Spleen (tissue), 11 donors: ENCODE results near the gene FAAP20. TPM values are rescaled to one million over a fixed set of nuclear protein-coding genes. Genes with fewer than 3 reads are reported as not detected.
"Not testable (repeated sequence)": the region's sequence is repeated elsewhere in the genome, so short reads cannot be mapped to it uniquely, and the experiment has no call there.

ENCODE experiments used
- DNase-seq: peaks from one replicate; pipeline ENCODE4 v3.0.0-alpha.2; 2020
- H3K27ac ChIP-seq, 8 donors: fragments of 200-600 bp; sonication (generic) in 7 of 8; 1 replicate in 4 of 8; 2 replicates in 4 of 8; pipeline versions ENCODE4 v1.5.0 to v1.8.0; 2016 to 2021; ENCODE audit warnings: inconsistent platforms in 4 of 8, mild to moderate bottlenecking in 4 of 8, moderate library complexity in 1 of 8
- H3K27me3 ChIP-seq, 7 donors: fragments of 200-600 bp; sonication (generic) in 6 of 7; replicated peaks in 1 of 7; 1 replicate in 4 of 7; 2 replicates in 3 of 7; pipeline versions ENCODE4 v1.5.0 to v1.8.0; 2016 to 2021; ENCODE audit warnings: inconsistent platforms in 3 of 7, mild to moderate bottlenecking in 1 of 7
- H3K36me3 ChIP-seq, 6 donors: fragments of 200-600 bp; sonication (generic) in 5 of 6; 1 replicate in 4 of 6; 2 replicates in 2 of 6; pipeline versions ENCODE4 v1.5.0 to v1.8.0; 2016 to 2021; ENCODE audit warnings: inconsistent platforms in 2 of 6
- H3K4me1 ChIP-seq, 6 donors: fragments of 200-600 bp; sonication (generic) in 5 of 6; 1 replicate in 3 of 6; 2 replicates in 3 of 6; pipeline versions ENCODE4 v1.5.0 to v1.8.0; 2016 to 2021; ENCODE audit warnings: inconsistent platforms in 3 of 6
- H3K4me3 ChIP-seq, 8 donors: fragments of 200-600 bp; sonication (generic) in 7 of 8; 1 replicate in 4 of 8; 2 replicates in 4 of 8; pipeline versions ENCODE4 v1.5.0 to v1.8.0; 2016 to 2021; ENCODE audit warnings: inconsistent platforms in 4 of 8, mild to moderate bottlenecking in 4 of 8, moderate library complexity in 2 of 8
- H3K9me3 ChIP-seq, 8 donors: fragments of 200-600 bp; sonication (generic) in 7 of 8; 1 replicate in 4 of 8; 2 replicates in 4 of 8; pipeline versions ENCODE4 v1.5.0 to v1.8.0; 2016 to 2021; ENCODE audit warnings: inconsistent platforms in 4 of 8
- POLR2A ChIP-seq, 3 donors: fragments of 450-650 bp; IDR thresholded peaks; one replicate each; pipeline ENCODE4 v1.5.1; 2017; ENCODE audit warnings: antibody characterized with exemption in 3 of 3, mild to moderate bottlenecking in 1 of 3
- POLR2AphosphoS5 ChIP-seq, 3 donors: sonication (generic); formaldehyde crosslinking; IDR thresholded peaks; one replicate each; pipeline ENCODE4 v1.5.1; 2017; ENCODE audit warnings: antibody characterized with exemption in 3 of 3
- WGBS, 5 donors: extraction: QIAGEN DNeasy Blood & Tissue Kit in 3 of 5; methylation state at CpG; one replicate each; pipeline versions ENCODE4 v1.1.5 to v1.1.7; 2013 to 2018; 5-methylcytosine and 5-hydroxymethylcytosine counted together
- intact Hi-C: fragments of 100-400 bp; cut with DNase I; formaldehyde crosslinking; loops from one replicate; pipeline ENCODE4 v1.15.0; 2023; ENCODE audit warnings: low total_unique reads
- polyA plus RNA-seq, 3 donors: library from polyadenylated mRNA; stranded (reverse); fragments of 200-250 nt; gene quantifications; one replicate each; pipeline ENCODE4 v1.2.1, GENCODE V29; 2013
- total RNA-seq, 7 donors: library from RNA; depleted of rRNA in 3 of 7; stranded (reverse); fragments of >200 nt in 3 of 7; fragmentation: NEBNext Ultra II Directional in 4 of 7; extraction: Animal tissue kit (Norgen Biotek cat#: 25700) in 4 of 7; gene quantifications; one replicate each; pipeline versions ENCODE4 v1.1.0 to v1.2.1, GENCODE V29; 2016 to 2021
- TF ChIP-seq, protein P1 (sequence below), 11 experiments: fragments of 200-600 bp in 7 of 11; fragments of 450-650 bp in 4 of 11; sonication (generic) in 4 of 11; IDR thresholded peaks in 8 of 11; conservative IDR thresholded peaks in 3 of 11; 1 replicate in 7 of 11; 2 replicates in 4 of 11; pipeline versions ENCODE4 v1.4.0 to v1.8.0; 2016 to 2021; ENCODE audit warnings: antibody characterized with exemption in 11 of 11, inconsistent platforms in 4 of 11, mild to moderate bottlenecking in 1 of 11
- donor health status: healthy with polysubstance abuse.
- donor health status: DM: no; HTN: no; CAD: no; lungs with moderate emphysema.
- donor health status: DM: no; HTN: no; CAD: no.
- donor health status: Bipolar disorder and iron deficiency.
- donor health status: healthy.
- donor health status: DM: no; HTN: no; CAD: no.
- donor health status: DM: yes; HTN: yes; CAD: no.

Gene FAAP20
- total and polyA plus RNA-seq, 10 donors = 20.6 to 113 (median 52.0) TPM

DNA sequence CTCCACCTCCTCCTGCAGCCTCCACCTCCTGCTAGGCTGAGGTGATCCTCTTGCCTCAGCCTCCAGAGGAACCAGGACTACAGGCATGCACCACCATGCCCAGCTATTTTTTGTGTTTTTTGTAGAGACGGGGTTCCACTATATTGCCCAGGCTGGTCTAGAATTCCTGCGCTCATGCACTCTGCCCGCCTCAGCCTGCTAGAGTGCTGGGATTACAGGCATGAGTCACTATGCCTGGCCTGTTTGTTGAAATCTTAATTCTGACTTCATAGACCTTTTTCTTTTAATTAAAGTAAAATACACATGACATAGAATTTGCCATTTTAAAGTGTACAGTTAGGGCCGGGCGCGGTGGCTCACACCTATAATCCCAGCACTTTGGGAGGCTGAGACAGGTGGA is 42.7 kb downstream of the FAAP20 start:
- Histone ChIP-seq H3K36me3 (peaks cover 0 to 72% (median 22%) of the 10 kb centered on the region in 6 donors), H3K4me1 (peaks cover 0 to 59% (median 16%) of the 10 kb centered on the region in 6 donors), H3K9me3 (no peaks in the 10 kb centered on the region), H3K27ac (peak overlapping the region in 7 of 8 donors; percentile 73 to 94 (median 91)), H3K27me3 (no peaks in the 10 kb centered on the region), H3K4me3 (peak overlapping the region in 1 of 8 donors; percentile 61)
- 78 to 92% (median 85%) methylated on average over 6 of the region's 6 CpGs for WGBS, 5 donors
- intact Hi-C loops = no loop called here
- TF ChIP-seq, protein P1, sequence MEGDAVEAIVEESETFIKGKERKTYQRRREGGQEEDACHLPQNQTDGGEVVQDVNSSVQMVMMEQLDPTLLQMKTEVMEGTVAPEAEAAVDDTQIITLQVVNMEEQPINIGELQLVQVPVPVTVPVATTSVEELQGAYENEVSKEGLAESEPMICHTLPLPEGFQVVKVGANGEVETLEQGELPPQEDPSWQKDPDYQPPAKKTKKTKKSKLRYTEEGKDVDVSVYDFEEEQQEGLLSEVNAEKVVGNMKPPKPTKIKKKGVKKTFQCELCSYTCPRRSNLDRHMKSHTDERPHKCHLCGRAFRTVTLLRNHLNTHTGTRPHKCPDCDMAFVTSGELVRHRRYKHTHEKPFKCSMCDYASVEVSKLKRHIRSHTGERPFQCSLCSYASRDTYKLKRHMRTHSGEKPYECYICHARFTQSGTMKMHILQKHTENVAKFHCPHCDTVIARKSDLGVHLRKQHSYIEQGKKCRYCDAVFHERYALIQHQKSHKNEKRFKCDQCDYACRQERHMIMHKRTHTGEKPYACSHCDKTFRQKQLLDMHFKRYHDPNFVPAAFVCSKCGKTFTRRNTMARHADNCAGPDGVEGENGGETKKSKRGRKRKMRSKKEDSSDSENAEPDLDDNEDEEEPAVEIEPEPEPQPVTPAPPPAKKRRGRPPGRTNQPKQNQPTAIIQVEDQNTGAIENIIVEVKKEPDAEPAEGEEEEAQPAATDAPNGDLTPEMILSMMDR (IDR thresholded peaks at IDR 0.05 in 8 of 11, conservative IDR thresholded peaks at IDR 0.05 in 3 of 11) = no peak
- TF ChIP-seq POLR2AphosphoS5 (IDR thresholded peaks at IDR 0.05) (no peak), POLR2A (IDR thresholded peaks at IDR 0.05) (no peak)
- DNase-seq = no peak

DNA sequence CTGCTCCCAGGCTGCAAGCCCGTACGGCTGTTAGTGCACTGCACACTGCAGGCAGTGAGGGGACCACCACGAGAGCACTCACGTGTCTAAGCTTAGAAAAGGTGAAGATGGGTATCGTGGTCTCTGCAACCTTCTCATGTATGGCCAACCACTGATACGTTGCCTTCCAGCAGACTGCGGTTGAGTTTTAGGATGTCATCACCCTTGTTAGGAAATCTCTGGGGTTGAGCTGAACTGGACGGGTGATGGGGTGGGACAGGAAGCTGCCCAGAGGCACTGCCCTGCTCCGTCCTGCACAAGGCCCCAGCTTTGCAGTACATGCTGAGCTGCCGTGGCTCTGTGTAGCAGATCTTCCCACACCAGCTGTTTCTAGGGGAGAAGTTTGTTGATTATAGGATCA is 43.3 kb downstream of the FAAP20 start:
- TF ChIP-seq POLR2AphosphoS5 (IDR thresholded peaks at IDR 0.05) (peak; percentile 57 to 75 (median 66)), POLR2A (IDR thresholded peaks at IDR 0.05) (no peak)
- TF ChIP-seq, protein P1 (IDR thresholded peaks at IDR 0.05 in 8 of 11, conservative IDR thresholded peaks at IDR 0.05 in 3 of 11) = no peak
- peak overlapping the region in 2 of 8 donors; percentile 12 to 61 for H3K4me3 ChIP-seq
- DNase-seq = peak; percentile 88
- no peaks in the 10 kb centered on the region for H3K27me3 ChIP-seq
- H3K36me3 ChIP-seq = peaks cover 0 to 72% (median 26%) of the 10 kb centered on the region in 6 donors
- H3K27ac ChIP-seq = peak overlapping the region in 7 of 8 donors; percentile 73 to 94 (median 91)
- no peaks in the 10 kb centered on the region for H3K9me3 ChIP-seq
- peaks cover 0 to 65% (median 16%) of the 10 kb centered on the region in 6 donors for H3K4me1 ChIP-seq
- WGBS, 5 donors = 30 to 68% (median 45%) methylated on average over 2 to 10 of the region's 10 CpGs
- intact Hi-C loops = no loop called here

DNA sequence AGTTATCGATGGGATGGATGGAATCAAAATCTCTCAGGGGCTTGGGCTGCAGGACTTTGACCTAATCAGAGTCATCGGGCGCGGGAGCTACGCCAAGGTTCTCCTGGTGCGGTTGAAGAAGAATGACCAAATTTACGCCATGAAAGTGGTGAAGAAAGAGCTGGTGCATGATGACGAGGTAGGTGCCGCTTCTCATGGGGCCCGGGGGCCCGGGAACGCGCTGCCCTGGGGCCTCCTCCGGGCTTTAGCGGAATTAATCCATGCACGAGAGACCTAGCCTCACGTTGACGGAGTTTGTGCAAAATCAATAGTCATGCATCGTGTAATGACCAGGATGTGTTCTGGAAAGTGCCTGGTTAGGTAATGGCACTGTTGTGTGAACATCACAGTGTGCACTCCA is 43.8 kb downstream of the FAAP20 start:
- Histone ChIP-seq H3K36me3 (peaks cover 0 to 72% (median 29%) of the 10 kb centered on the region in 6 donors), H3K9me3 (no peaks in the 10 kb centered on the region), H3K4me1 (peaks cover 0 to 69% (median 16%) of the 10 kb centered on the region in 6 donors), H3K4me3 (peak overlapping the region in 2 of 8 donors; percentile 12 to 61), H3K27me3 (no peaks in the 10 kb centered on the region), H3K27ac (peak overlapping the region in 7 of 8 donors; percentile 73 to 94 (median 91))
- intact Hi-C loops = no loop called here
- 52 to 94% (median 71%) methylated on average over 19 of the region's 19 CpGs for WGBS, 5 donors
- no peak for DNase-seq
- TF ChIP-seq POLR2A (IDR thresholded peaks at IDR 0.05) (no peak), POLR2AphosphoS5 (IDR thresholded peaks at IDR 0.05) (no peak)
- TF ChIP-seq, protein P1 (IDR thresholded peaks at IDR 0.05 in 8 of 11, conservative IDR thresholded peaks at IDR 0.05 in 3 of 11) = no peak

DNA sequence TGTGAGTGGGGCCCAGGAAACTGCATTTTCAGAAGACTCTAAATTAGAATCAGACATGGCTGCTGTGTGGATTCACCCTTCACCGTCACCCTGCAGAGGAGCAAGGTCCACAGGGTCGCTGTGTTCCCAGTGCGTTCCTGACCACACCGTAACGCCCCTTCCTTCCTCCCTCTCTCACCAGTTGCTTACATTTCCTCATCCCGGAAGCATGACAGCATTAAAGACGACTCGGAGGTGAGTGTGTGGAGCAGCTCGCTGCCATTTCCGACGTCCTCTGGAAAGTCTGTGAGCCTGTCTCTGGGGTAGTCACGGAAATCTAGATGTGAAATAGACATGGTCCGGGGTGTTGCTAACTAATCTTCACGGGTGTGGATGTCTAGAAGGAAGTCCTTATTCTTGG is 45.9 kb downstream of the FAAP20 start:
- peak; percentile 89 for DNase-seq
- peaks cover 0 to 78% (median 35%) of the 10 kb centered on the region in 6 donors for H3K36me3 ChIP-seq
- intact Hi-C loops = no loop called here
- H3K27ac ChIP-seq = peak overlapping the region; percentile 21 to 94 (median 88)
- TF ChIP-seq, protein P1 (IDR thresholded peaks at IDR 0.05 in 8 of 11, conservative IDR thresholded peaks at IDR 0.05 in 3 of 11) = no peak
- peak in 1 of 3 donors; percentile 28 for TF ChIP-seq POLR2A (IDR thresholded peaks at IDR 0.05)
- TF ChIP-seq POLR2AphosphoS5 (IDR thresholded peaks at IDR 0.05) = peak; percentile 52 to 95 (median 78)
- WGBS, 5 donors = 13 to 44% (median 26%) methylated on average over 14 of the region's 14 CpGs
- no peaks in the 10 kb centered on the region for H3K9me3 ChIP-seq
- no peaks in the 10 kb centered on the region for H3K27me3 ChIP-seq
- peaks cover 0 to 88% (median 20%) of the 10 kb centered on the region in 6 donors for H3K4me1 ChIP-seq
- peak overlapping the region in 1 of 8 donors; percentile 64 for H3K4me3 ChIP-seq

DNA sequence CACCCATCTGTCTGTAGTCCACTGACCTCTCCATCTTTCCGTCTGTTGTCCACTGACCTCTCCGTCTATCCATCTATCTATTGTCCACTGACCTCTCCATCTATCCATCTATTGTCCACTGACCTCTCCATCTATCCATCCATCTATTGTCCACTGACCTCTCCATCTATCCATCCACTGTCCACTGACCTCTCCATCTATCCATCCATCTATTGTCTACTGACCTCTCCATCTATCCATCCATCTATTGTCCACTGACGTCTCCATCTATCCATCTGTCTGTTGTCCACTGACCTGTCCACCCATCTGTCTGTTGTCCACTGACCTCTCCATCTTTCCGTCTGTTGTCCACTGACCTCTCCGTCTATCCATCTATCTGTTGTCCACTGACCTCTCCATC is 46.7 kb downstream of the FAAP20 start:
- H3K9me3 ChIP-seq, DNase-seq, intact Hi-C loops, H3K27me3 ChIP-seq: not testable (repeated sequence)
- H3K4me1 ChIP-seq = peaks cover 0 to 88% (median 20%) of the 10 kb centered on the region in 6 donors
- peaks cover 0 to 70% (median 30%) of the 10 kb centered on the region in 6 donors for H3K36me3 ChIP-seq
- H3K27ac ChIP-seq = peak overlapping the region in 4 of 8 donors; percentile 84 to 94 (median 92)
- H3K4me3 ChIP-seq = peak overlapping the region in 1 of 8 donors; percentile 64
- WGBS, 5 donors = 91 to 97% (median 95%) methylated on average over 5 of the region's 5 CpGs
